Measurements from ENCODE around the gene RMDN3. TPM values are rescaled to one million over a fixed set of nuclear protein-coding genes. Genes with fewer than 3 reads are reported as not detected.

The RMDN3 gene
- total and polyA plus RNA-seq, 2 of the 13 experiments (the other 11 are each of a cell fraction or from before 2014, with no cell fraction given): 16.8 to 19.5 TPM

- no peaks in the 10 kb centered on the region for H3K79me2 ChIP-seq (ENCODE audit: insufficient read depth, low read length)
- no peak overlapping the region for H3K4me2 ChIP-seq (ENCODE audit: low read depth, low read length)
- peaks cover 20 to 84% of the 10 kb centered on the region in 2 experiments for H3K36me3 ChIP-seq (replicated peaks in 1 of 2; ENCODE audit: control insufficient read depth in 1 of 2, insufficient read depth in 2 of 2, low read length in 2 of 2)
- BruUV-seq (replicated peaks): no TSS peak
- ChIA-PET POLR2A (no interaction called here), CTCF (ENCODE audit: low intra/inter-chr PET ratio, low total read pairs) (no interaction called here)
- TF ChIP-seq ZFP90 (CRISPR knock-in tag; IDR thresholded peaks at IDR 0.05; ENCODE audit: borderline replicate concordance) (no peak), CSRNP1 (CRISPR knock-in tag; IDR thresholded peaks at IDR 0.05) (no peak), ELK4 (CRISPR knock-in tag; IDR thresholded peaks at IDR 0.05; ENCODE audit: borderline replicate concordance) (no peak), RXRA (CRISPR knock-in tag; IDR thresholded peaks at IDR 0.05) (no peak)
- peaks cover 11% of the 10 kb centered on the region for H3K4me1 ChIP-seq (ENCODE audit: insufficient read depth, low read length)
- no peak overlapping the region for H2AFZ ChIP-seq (ENCODE audit: low read length)
- WGBS (ENCODE audit: low lambda C conversion rate): 95% methylated on average over 2 of the region's 2 CpGs
- H4K20me1 ChIP-seq (ENCODE audit: insufficient read depth, low read length): no peaks in the 10 kb centered on the region
- intact Hi-C loops (cut with micrococcal nuclease; ENCODE audit: unreplicated experiment) (no loop called here), in situ Hi-C loops (cut with HindIII; ENCODE audit: extremely low pct_ligation_motif_present, low pct_unique_long_range_greater_than_20kb) (no loop called here)
- H3K4me3 ChIP-seq (replicated peaks in 1 of 3; ENCODE audit: insufficient read depth in 1 of 3, low read depth in 2 of 3, low read length in 3 of 3): no peak overlapping the region
- FAIRE-seq: no peak
- no peak overlapping the region for H3K9ac ChIP-seq (ENCODE audit: insufficient read depth, low read depth, low read length)
- H3K27me3 ChIP-seq (ENCODE audit: control insufficient read depth in 1 of 2, insufficient read depth in 2 of 2, low read length in 2 of 2): no peaks in the 10 kb centered on the region
- H3K27ac ChIP-seq (ENCODE audit: extremely low read length, insufficient read depth, low read length): no peak overlapping the region
- no peak for DNase-seq (ENCODE audit: low spot score)
- no peak for ATAC-seq
- no peaks in the 10 kb centered on the region for H3K9me3 ChIP-seq (ENCODE audit: low read length)
Measured at GRCh38 chr15:40739047-40739446, 16.0 kb downstream of the RMDN3 start.

- no peak overlapping the region for H3K9ac ChIP-seq (ENCODE audit: insufficient read depth, low read depth, low read length)
- no peak overlapping the region for H3K27ac ChIP-seq (ENCODE audit: extremely low read length, insufficient read depth, low read length)
- no peak overlapping the region for H3K4me3 ChIP-seq (replicated peaks in 1 of 3; ENCODE audit: insufficient read depth in 1 of 3, low read depth in 2 of 3, low read length in 3 of 3)
- WGBS (ENCODE audit: low lambda C conversion rate): 95% methylated on average over 3 of the region's 3 CpGs
- H3K9me3 ChIP-seq (ENCODE audit: low read length): no peaks in the 10 kb centered on the region
- intact Hi-C loops (cut with micrococcal nuclease; ENCODE audit: unreplicated experiment): no loop called here
- no peaks in the 10 kb centered on the region for H4K20me1 ChIP-seq (ENCODE audit: insufficient read depth, low read length)
- CTCF ChIA-PET (ENCODE audit: low intra/inter-chr PET ratio, low total read pairs): no interaction called here
- H3K36me3 ChIP-seq (replicated peaks in 1 of 2; ENCODE audit: control insufficient read depth in 1 of 2, insufficient read depth in 2 of 2, low read length in 2 of 2): peaks cover 16 to 72% of the 10 kb centered on the region in 2 experiments
- no peak overlapping the region for H3K4me2 ChIP-seq (ENCODE audit: low read depth, low read length)
- FAIRE-seq (no peak), ATAC-seq (no peak), DNase-seq (ENCODE audit: low spot score) (no peak)
- no peaks in the 10 kb centered on the region for H3K79me2 ChIP-seq (ENCODE audit: insufficient read depth, low read length)
- in situ Hi-C loops (cut with HindIII; ENCODE audit: extremely low pct_ligation_motif_present, low pct_unique_long_range_greater_than_20kb): no loop called here
- TF ChIP-seq ZNF451 (CRISPR knock-in tag; IDR thresholded peaks at IDR 0.05): no peak
- TF ChIP-seq PRDM10 (CRISPR knock-in tag; IDR thresholded peaks at IDR 0.05; ENCODE audit: low read depth): no peak
- TF ChIP-seq POLR2G (IDR thresholded peaks at IDR 0.05; ENCODE audit: low read depth, low read length): no peak
- peak; percentile 60; the same call in 1 of the 2 replicates for TF ChIP-seq SIX4 (CRISPR knock-in tag; IDR thresholded peaks at IDR 0.05)
- TF ChIP-seq SIX1 (CRISPR knock-in tag; IDR thresholded peaks at IDR 0.05; ENCODE audit: borderline replicate concordance): peak; percentile 94; the same call in 1 of the 2 replicates
- H2AFZ ChIP-seq (ENCODE audit: low read length): no peak overlapping the region
- BruUV-seq (replicated peaks): no TSS peak
- POLR2A ChIA-PET: interaction anchor here (0.6 kb wide), 1 partner anchor 71 kb away, joined by 3 read pairs; no protein-coding TSS in a partner anchor
- H3K27me3 ChIP-seq (ENCODE audit: control insufficient read depth in 1 of 2, insufficient read depth in 2 of 2, low read length in 2 of 2): no peaks in the 10 kb centered on the region
- H3K4me1 ChIP-seq (ENCODE audit: insufficient read depth, low read length): peaks cover 9% of the 10 kb centered on the region; the same call in 1 of the 2 replicates
Measured at GRCh38 chr15:40737048-40737447, 18.0 kb downstream of the RMDN3 start.

All from HepG2 (cell line).